ENCODE data around the gene PCSK4. TPM values are rescaled to one million over a fixed set of nuclear protein-coding genes. Genes with fewer than 3 reads are reported as not detected.
"Not testable (repeated sequence)": the region's sequence is repeated elsewhere in the genome, so short reads cannot be mapped to it uniquely, and the experiment has no call there.

Gene PCSK4
- total RNA-seq, 1 donor from 2014 or later: 1.5 TPM

DNA sequence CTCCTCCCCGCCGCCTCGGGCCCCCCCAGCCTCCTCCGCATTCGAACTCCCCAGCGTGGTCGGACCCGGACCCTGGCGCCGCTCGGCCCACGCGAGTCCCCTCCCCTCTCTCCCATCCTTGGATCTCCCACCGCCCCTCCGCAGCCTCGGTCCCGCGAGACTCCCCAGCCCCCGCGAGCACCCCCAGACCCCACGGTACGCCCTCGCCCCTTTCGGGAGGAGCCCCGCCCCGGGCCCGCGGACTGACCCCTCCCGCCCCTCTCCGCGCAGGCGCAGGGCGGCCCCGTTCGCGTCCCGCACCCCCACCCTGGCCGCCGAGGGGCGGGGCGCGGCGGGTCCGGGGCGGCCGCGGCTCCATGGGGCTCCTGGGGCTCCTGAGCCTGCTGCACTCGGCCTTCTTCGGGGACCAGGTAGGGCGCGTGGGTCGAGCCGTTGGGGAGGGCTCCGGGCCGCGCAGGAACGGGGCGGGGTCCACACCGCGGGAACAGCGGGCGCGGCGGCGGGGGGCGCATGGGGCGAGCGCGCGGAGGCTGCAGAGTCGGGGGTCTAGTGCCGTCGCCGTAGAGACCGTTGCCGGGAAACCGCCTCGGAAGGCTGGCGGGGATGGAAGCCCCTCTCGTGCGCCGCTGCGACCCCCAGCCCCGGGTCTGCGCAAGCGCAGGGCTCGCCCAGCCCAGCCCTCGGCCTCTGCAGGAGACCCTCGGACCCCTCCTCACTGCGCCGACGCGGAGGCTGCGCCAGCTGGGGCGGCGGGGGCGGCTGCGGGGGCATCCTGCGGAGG lies 44.0 kb downstream of the PCSK4 start:
- Histone ChIP-seq H3K27me3 (peaks cover 41% of the 10 kb centered on the region), H3K9me3 (no peaks in the 10 kb centered on the region), H3K4me1 (peaks cover 11 to 14% of the 10 kb centered on the region in 2 donors), H3K4me3 (peak overlapping the region; percentile 33 to 39), H3K36me3 (peaks cover 3 to 17% of the 10 kb centered on the region in 2 donors), H3K27ac (no peak overlapping the region)
- intact Hi-C loops (cut with DNase I): no loop called here
- DNase-seq (ENCODE audit: low spot score in 2 of 2): no peak
- TF ChIP-seq, protein P1, sequence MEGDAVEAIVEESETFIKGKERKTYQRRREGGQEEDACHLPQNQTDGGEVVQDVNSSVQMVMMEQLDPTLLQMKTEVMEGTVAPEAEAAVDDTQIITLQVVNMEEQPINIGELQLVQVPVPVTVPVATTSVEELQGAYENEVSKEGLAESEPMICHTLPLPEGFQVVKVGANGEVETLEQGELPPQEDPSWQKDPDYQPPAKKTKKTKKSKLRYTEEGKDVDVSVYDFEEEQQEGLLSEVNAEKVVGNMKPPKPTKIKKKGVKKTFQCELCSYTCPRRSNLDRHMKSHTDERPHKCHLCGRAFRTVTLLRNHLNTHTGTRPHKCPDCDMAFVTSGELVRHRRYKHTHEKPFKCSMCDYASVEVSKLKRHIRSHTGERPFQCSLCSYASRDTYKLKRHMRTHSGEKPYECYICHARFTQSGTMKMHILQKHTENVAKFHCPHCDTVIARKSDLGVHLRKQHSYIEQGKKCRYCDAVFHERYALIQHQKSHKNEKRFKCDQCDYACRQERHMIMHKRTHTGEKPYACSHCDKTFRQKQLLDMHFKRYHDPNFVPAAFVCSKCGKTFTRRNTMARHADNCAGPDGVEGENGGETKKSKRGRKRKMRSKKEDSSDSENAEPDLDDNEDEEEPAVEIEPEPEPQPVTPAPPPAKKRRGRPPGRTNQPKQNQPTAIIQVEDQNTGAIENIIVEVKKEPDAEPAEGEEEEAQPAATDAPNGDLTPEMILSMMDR (IDR thresholded peaks at IDR 0.05): no peak

DNA sequence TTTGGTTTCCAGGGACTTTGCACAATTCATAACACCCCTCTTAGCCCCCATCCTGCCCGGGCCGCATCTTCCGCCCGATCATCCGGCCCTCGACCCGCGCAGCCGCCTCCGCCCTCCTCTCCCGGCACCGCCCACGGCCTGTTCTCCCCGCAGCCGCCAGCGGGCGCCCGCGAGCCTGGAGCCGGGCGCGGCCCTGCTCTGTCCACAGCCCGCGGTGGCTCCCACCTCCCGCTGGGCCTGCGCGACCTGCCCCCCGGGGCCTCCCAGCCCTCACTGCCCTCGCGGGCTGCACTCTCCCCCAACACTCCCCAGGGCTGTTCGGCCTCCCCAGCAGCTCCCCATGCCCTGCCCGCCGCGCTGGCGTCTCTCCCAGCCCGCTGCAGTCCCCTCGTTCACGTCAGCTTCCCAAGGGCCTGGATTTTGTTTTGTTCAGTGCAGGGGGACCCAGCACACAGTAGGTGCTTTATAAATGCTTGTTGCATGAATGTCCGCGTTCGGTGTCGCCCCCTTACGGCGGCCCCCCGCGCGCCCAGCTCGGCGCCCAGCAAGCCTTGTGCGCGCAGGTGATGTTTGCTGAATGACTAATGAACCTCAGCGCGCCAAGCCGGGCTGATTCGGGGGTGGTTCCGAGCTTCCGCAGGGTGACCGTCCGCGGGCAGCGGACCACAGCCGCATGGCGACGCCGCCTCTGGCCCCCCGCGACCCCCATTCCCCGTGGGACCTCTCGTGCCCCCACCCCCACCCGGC lies 44.8 kb downstream of the PCSK4 start:
- peak in 1 of 2 donors; percentile 76 for DNase-seq (ENCODE audit: low spot score in 2 of 2)
- Histone ChIP-seq H3K4me1 (peaks cover 11 to 17% of the 10 kb centered on the region in 2 donors), H3K27ac (no peak overlapping the region), H3K9me3 (no peaks in the 10 kb centered on the region), H3K4me3 (peak overlapping the region; percentile 33 to 40), H3K36me3 (peaks cover 11 to 25% of the 10 kb centered on the region in 2 donors), H3K27me3 (peaks cover 33% of the 10 kb centered on the region)
- intact Hi-C loops (cut with DNase I): no loop called here
- TF ChIP-seq, protein P1 (IDR thresholded peaks at IDR 0.05): peak; percentile 71 to 87 (median 80)

DNA sequence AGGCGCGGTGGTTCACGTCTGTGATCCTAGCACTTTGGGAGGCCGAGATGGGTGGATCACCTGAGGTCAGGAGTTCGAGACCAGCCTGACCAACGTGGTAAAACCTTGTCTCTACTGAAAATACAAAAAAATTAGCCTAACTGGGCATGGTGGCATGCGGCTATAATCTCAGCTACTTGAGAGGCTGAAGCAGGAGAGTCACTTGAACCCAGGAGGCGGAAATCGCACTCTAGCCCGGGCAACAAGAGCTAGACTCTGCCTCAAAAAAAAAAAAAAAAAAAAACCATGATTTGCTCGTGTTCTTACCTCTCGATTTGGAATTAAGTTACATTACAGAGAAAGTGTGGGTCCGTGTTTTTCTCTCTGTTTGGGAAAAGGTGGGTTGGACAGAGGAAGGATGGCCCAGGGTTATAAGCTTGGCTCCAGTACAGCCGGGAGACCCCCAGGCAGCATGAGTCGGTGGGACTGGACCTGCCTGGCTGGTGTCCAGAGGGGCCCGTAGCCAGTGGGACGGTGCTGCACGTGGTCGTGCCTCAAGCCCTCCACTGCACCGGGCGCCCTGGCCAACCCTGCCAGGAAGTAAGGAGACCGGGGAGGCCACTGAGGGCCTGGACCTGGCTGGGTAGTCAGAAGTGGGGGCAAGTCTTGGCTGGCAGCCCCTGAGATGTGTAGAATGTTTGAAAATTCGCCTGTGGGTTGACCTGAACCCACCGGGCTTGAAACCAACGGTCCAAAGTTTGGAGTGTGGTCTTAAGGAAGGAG lies 48.3 kb downstream of the PCSK4 start:
- H3K4me3 ChIP-seq: no peak overlapping the region
- intact Hi-C loops (cut with DNase I): no loop called here
- no peaks in the 10 kb centered on the region for H3K9me3 ChIP-seq
- no peak for DNase-seq (ENCODE audit: low spot score in 2 of 2)
- H3K27ac ChIP-seq: no peak overlapping the region
- peaks cover 19 to 29% of the 10 kb centered on the region in 2 donors for H3K4me1 ChIP-seq
- H3K27me3 ChIP-seq: peaks cover 15% of the 10 kb centered on the region
- peaks cover 20 to 37% of the 10 kb centered on the region in 2 donors for H3K36me3 ChIP-seq
- TF ChIP-seq, protein P1 (IDR thresholded peaks at IDR 0.05): no peak

DNA sequence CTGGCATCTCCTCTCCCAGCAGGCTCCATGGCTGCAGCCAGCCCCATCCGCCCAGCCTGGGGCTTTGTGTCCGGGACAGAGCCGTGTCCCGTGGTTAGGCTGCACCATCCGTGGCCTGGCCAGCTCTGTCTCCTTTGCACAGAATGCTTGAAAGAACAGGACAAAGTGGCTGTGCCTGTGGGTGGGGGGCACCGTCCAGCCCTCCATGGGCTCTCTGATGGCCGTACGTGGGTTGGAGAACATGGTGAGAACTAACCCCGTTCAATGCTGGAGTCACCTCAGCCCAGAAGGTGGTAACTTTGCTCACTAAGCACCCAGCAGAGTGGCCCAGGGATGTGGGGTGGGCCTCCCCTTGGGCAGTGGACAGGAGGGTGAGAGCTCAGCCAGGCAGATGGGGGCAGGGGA lies 49.1 kb downstream of the PCSK4 start:
- Histone ChIP-seq H3K36me3 (peaks cover 20 to 37% of the 10 kb centered on the region in 2 donors), H3K4me1 (peaks cover 13 to 25% of the 10 kb centered on the region in 2 donors), H3K4me3 (no peak overlapping the region), H3K27ac (no peak overlapping the region), H3K9me3 (no peaks in the 10 kb centered on the region), H3K27me3 (peaks cover 7% of the 10 kb centered on the region)
- DNase-seq (ENCODE audit: low spot score in 2 of 2): no peak
- intact Hi-C loops (cut with DNase I): no loop called here
- TF ChIP-seq, protein P1 (IDR thresholded peaks at IDR 0.05): no peak

DNA sequence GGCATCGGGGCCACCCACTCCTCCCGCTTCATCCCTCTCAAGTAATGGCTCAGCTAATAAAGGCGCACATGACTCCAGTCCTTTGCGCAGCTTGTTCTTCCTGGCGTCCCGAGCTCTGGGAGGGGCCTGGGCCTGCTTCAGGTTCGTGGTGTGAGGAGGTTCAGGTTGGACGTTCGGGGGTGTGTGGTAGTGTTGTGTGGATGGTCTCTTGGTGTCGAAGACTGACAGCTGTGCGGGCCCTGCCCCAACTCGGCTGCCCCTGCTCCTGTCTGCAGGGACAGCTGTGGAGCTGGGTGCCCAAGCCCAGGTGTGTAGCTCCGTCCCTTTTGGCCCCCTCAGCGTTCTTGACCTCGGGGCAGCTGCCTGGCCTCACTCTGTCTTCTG lies 49.7 kb downstream of the PCSK4 start:
- DNase-seq (ENCODE audit: low spot score in 2 of 2): no peak
- H3K4me3 ChIP-seq: no peak overlapping the region

DNA sequence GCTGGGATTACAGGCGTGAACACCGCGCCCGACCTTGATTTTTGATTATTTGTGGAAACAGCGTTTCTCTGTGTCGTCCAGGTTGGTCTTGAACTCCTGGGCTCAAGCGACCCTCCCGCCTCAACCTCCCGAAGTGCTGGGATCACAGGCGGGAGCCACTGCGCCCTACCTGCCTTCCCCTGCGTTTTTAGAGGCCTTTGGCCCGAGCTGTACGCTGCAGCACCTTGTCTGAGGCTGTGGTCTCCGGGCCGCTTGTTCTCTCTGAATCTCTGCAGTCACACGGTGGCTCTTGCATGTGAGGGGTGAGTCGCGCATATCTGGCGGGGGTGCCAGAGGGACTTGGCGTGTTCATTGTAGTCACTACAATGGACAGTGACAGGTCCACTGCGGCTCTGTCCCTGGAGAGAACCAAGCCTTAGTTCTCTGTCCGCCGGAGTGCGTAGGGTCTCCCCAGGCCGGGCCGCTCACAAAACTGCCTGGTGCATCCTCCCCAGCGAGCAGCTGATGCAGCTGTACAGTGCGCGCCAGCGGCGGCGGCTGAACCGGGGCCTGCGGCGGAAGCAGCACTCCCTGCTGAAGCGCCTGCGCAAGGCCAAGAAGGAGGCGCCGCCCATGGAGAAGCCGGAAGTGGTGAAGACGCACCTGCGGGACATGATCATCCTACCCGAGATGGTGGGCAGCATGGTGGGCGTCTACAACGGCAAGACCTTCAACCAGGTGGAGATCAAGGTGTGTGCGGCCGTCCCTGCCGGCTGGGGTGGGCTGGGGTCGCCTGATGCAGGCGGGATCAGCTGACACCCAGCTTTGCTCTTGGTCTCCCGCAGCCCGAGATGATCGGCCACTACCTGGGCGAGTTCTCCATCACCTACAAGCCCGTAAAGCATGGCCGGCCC lies 50.4 kb downstream of the PCSK4 start:
- H3K4me3 ChIP-seq: peak overlapping the region; percentile 75 to 81
- H3K36me3 ChIP-seq: peaks cover 21 to 47% of the 10 kb centered on the region in 2 donors
- H3K27ac ChIP-seq: peak overlapping the region in 1 of 2 donors; percentile 85
- H3K27me3 ChIP-seq; DNase-seq (ENCODE audit: low spot score in 2 of 2); H3K9me3 ChIP-seq: not testable (repeated sequence)
- intact Hi-C loops (cut with DNase I): loop anchor here (2.0 to 5.0 kb wide), 4 partner anchors 33 to 73 kb away; partner anchors contain the start of genes ADAMTSL5, C19orf25, DAZAP1 and PCSK4
- peaks cover 8 to 16% of the 10 kb centered on the region in 2 donors for H3K4me1 ChIP-seq

More for the DNA sequence above, 49.7 kb downstream of the PCSK4 start:
- Histone ChIP-seq H3K27me3 (peaks cover 1% of the 10 kb centered on the region), H3K4me1 (peaks cover 11 to 21% of the 10 kb centered on the region in 2 donors), H3K9me3 (no peaks in the 10 kb centered on the region), H3K36me3 (peaks cover 20 to 42% of the 10 kb centered on the region in 2 donors), H3K27ac (no peak overlapping the region)
- intact Hi-C loops (cut with DNase I): no loop called here
- TF ChIP-seq, protein P1 (IDR thresholded peaks at IDR 0.05): no peak

Data from ascending aorta (tissue), 2 donors.